Daoy (cell line): ENCODE data around the gene ZNF415. TPM values are rescaled to one million over a fixed set of nuclear protein-coding genes. Genes with fewer than 3 reads are reported as not detected.

Source experiments
- total RNA-seq: library from RNA; depleted of rRNA; stranded (reverse); fragments of >200 nt; shearing (Covaris generic); gene quantifications from 2 replicates; pipeline ENCODE4 v1.2.3, GENCODE V29; 2014; rRNA removed

ZNF415 gene
- total RNA-seq, 1 experiment from 2014 or later, result 8.7 TPM

Other genes starting within 250 kb of the ZNF415 start
- gene ZNF320, start 235.3 kb downstream of the ZNF415 start, total RNA-seq, result 7.6 and 10.5 TPM in 2 replicates
- gene ZNF888, start 209.5 kb downstream of the ZNF415 start, total RNA-seq, result 3.0 TPM in 2 replicates
- gene ZNF816, start 170.0 kb downstream of the ZNF415 start, total RNA-seq, result 6.3 and 15.1 TPM in 2 replicates
- not detected in 2 replicates for gene ERVV-1, start 119.0 kb downstream of the ZNF415 start, total RNA-seq
- not detected in 2 replicates for gene ERVV-2, start 88.2 kb downstream of the ZNF415 start, total RNA-seq
- 7.6 and 12.9 TPM in 2 replicates for gene ZNF160, start 29.5 kb downstream of the ZNF415 start, total RNA-seq
- gene ZNF347, start 26.1 kb upstream of the ZNF415 start, total RNA-seq, result 7.1 and 10.5 TPM in 2 replicates
- gene ZNF665, start 60.4 kb upstream of the ZNF415 start, total RNA-seq, result 3.4 and 3.7 TPM in 2 replicates
- 16.5 and 19.4 TPM in 2 replicates for gene ZNF677, start 122.0 kb upstream of the ZNF415 start, total RNA-seq
- not detected in 2 replicates for gene VN1R2, start 125.4 kb upstream of the ZNF415 start, total RNA-seq
- gene VN1R4, start 134.8 kb upstream of the ZNF415 start, total RNA-seq, result not detected in 2 replicates
- gene ZNF845, start 200.8 kb upstream of the ZNF415 start, total RNA-seq, result 10.0 and 11.0 TPM in 2 replicates
- 8.1 and 11.2 TPM in 2 replicates for gene ZNF525, start 232.8 kb upstream of the ZNF415 start, total RNA-seq